IMR-90 (cell line): Measurements from ENCODE around the gene AANAT. TPM values are rescaled to one million over a fixed set of nuclear protein-coding genes. Genes with fewer than 3 reads are reported as not detected.

Experiments
- ATAC-seq: fragments of 200-7000 bp; cut with Tn5 transposase; 2 replicates; pipeline ENCODE4 v1.9.1; 2020; ENCODE audit warnings: low read depth, mild to moderate bottlenecking, moderate library complexity
- BruUV-seq: library from RNA; stranded (reverse); fragments of 400-500 nt; replicated peaks from 2 replicates; lab custom pipeline; 2021; lab: Mats Ljungman, UMichigan
- CTCF ChIA-PET: fragments of 300-600 bp; formaldehyde crosslinking; extraction: SDS; loops from one replicate; lab custom pipeline; 2021; ENCODE audit warnings: antibody characterized with exemption; lab: Yijun Ruan, JAX
- POLR2A ChIA-PET: fragments of 300-600 bp; sonication (Branson Sonifier 250); formaldehyde crosslinking; loops from one replicate; lab custom pipeline; 2022; ENCODE audit warnings: antibody characterized with exemption; ENCODE audit not compliant: unreplicated experiment; lab: Charles Lee
- DNase-seq: peaks from one replicate; pipeline ENCODE4 v3.0.0; 2013
- H2AFZ ChIP-seq: replicated peaks from 2 replicates; pipeline ENCODE3; 2013; ENCODE audit warnings: low read length, mild to moderate bottlenecking; ENCODE audit not compliant: poor library complexity
- H2AK5ac ChIP-seq: 2 replicates; pipeline ENCODE4 v1.6.1; 2013; ENCODE audit warnings: low read depth, low read length, inconsistent platforms
- H2AK9ac ChIP-seq: replicated peaks from 2 replicates; pipeline ENCODE3; 2013; ENCODE audit warnings: mild to moderate bottlenecking, low read depth, low read length, moderate library complexity; ENCODE audit not compliant: poor library complexity
- H2BK120ac ChIP-seq: 2 replicates; pipeline ENCODE4 v1.6.1; 2013; ENCODE audit warnings: low read depth, low read length, inconsistent platforms
- H2BK15ac ChIP-seq: 3 replicates; pipeline ENCODE4 v1.6.1; 2013; ENCODE audit warnings: low read depth, low read length, inconsistent platforms
- H2BK20ac ChIP-seq: 2 replicates; pipeline ENCODE4 v1.6.1; 2013; ENCODE audit warnings: low read depth, mild to moderate bottlenecking, inconsistent platforms, low read length, moderate library complexity
- H2BK5ac ChIP-seq: 2 replicates; pipeline ENCODE4 v1.6.1; 2013; ENCODE audit warnings: mild to moderate bottlenecking, low read depth, low read length, inconsistent platforms; ENCODE audit not compliant: poor library complexity, severe bottlenecking
- H3K14ac ChIP-seq: replicated peaks from 2 replicates; pipeline ENCODE4 v1.6.1; 2013; ENCODE audit warnings: low read depth, low read length, inconsistent platforms
- H3K18ac ChIP-seq: 2 replicates; pipeline ENCODE4 v1.6.1; 2013; ENCODE audit warnings: low read depth, low read length, control low read depth
- H3K23ac ChIP-seq: 2 replicates; pipeline ENCODE4 v1.6.1; 2013; ENCODE audit warnings: low read depth, low read length, inconsistent platforms
- H3K27ac ChIP-seq: 2 replicates; pipeline ENCODE4 v1.5.1; 2013; ENCODE audit warnings: mild to moderate bottlenecking, control low read depth, low read length; ENCODE audit not compliant: insufficient read depth
- H3K27me3 ChIP-seq: 2 replicates; pipeline ENCODE4 v1.6.1; 2013; ENCODE audit warnings: low read length; ENCODE audit not compliant: control insufficient read depth, insufficient read depth
- H3K36me3 ChIP-seq: 2 replicates; pipeline ENCODE4 v1.6.1; 2013; ENCODE audit warnings: low read length, mixed read lengths; ENCODE audit not compliant: control insufficient read depth, insufficient read depth
- H3K4ac ChIP-seq: 2 replicates; pipeline ENCODE4 v1.6.1; 2013; ENCODE audit warnings: low read depth, low read length, inconsistent platforms
- H3K4me1 ChIP-seq: 2 replicates; pipeline ENCODE4 v1.6.1; 2013; ENCODE audit warnings: low read length, mixed read lengths; ENCODE audit not compliant: control insufficient read depth, insufficient read depth
- H3K4me2 ChIP-seq: 2 replicates; pipeline ENCODE4 v1.6.1; 2013; ENCODE audit warnings: low read depth, mild to moderate bottlenecking, control low read depth, low read length, moderate library complexity
- H3K4me3 ChIP-seq: 2 replicates; pipeline ENCODE4 v1.5.1; 2013; ENCODE audit warnings: low read depth, mild to moderate bottlenecking, control low read depth, low read length, moderate library complexity; ENCODE audit not compliant: insufficient read depth
- H3K56ac ChIP-seq: 2 replicates; pipeline ENCODE4 v1.6.1; 2013; ENCODE audit warnings: low read length, inconsistent platforms; ENCODE audit not compliant: insufficient read depth; ENCODE audit errors: extremely low read depth
- H3K79me1 ChIP-seq, 2 experiments: 2 replicates each; pipeline ENCODE4 v1.6.1; 2013; ENCODE audit warnings: low read length in 2 of 2, inconsistent platforms in 1 of 2, low read depth in 1 of 2
- H3K9ac ChIP-seq: 2 replicates; pipeline ENCODE4 v1.6.1; 2013; ENCODE audit warnings: low read depth, low read length, control low read depth
- H3K9me1 ChIP-seq: 2 replicates; pipeline ENCODE4 v1.6.1; 2013; ENCODE audit warnings: low read length, inconsistent platforms; ENCODE audit not compliant: insufficient read depth
- H3K9me3 ChIP-seq: 2 replicates; pipeline ENCODE4 v1.6.1; 2013; ENCODE audit warnings: low read length; ENCODE audit not compliant: control insufficient read depth, insufficient read depth
- H4K20me1 ChIP-seq: 2 replicates; pipeline ENCODE4 v1.6.1; 2013; ENCODE audit warnings: low read length, inconsistent platforms; ENCODE audit not compliant: insufficient read depth
- H4K5ac ChIP-seq: 2 replicates; pipeline ENCODE4 v1.6.1; 2013; ENCODE audit warnings: mild to moderate bottlenecking, low read depth, low read length, control low read depth
- H4K8ac ChIP-seq, 2 experiments: 2 replicates each; pipeline ENCODE4 v1.6.1; 2013; ENCODE audit warnings: low read depth in 2 of 2, low read length in 2 of 2, control low read depth in 1 of 2, inconsistent platforms in 1 of 2
- H4K91ac ChIP-seq: 2 replicates; pipeline ENCODE4 v1.6.1; 2013; ENCODE audit warnings: low read depth, low read length, inconsistent platforms; ENCODE audit not compliant: insufficient read depth
- CTCF ChIP-seq: conservative IDR thresholded peaks from 2 replicates; pipeline ENCODE4 v1.5.1; 2012; ENCODE audit warnings: mild to moderate bottlenecking, low read depth, low read length, improper control_type of control experiment
- ELK1 ChIP-seq: fragments of 150-350 bp; IDR thresholded peaks from 2 replicates; pipeline ENCODE4 v1.6.1; 2016; ENCODE audit warnings: low read depth, mild to moderate bottlenecking, low read length, moderate library complexity, borderline replicate concordance
- RAD21 ChIP-seq: IDR thresholded peaks from 2 replicates; pipeline ENCODE4 v1.6.1; 2012; ENCODE audit warnings: low read length, improper control_type of control experiment
- WGBS, 2 experiments: methylation state at CpG; one replicate each; pipeline versions ENCODE4 v1.1.5 to v1.1.7; 2013; ENCODE audit warnings: missing lambda C conversion rate in 2 of 2; ENCODE audit not compliant: insufficient read length in 1 of 2; ENCODE audit errors: extremely low coverage in 2 of 2; 5-methylcytosine and 5-hydroxymethylcytosine counted together
- dilution Hi-C: fragments of 300-500 bp; cut with HindIII; formaldehyde crosslinking; loops from one replicate; pipeline ENCODE4 v1.14.3; 2018; ENCODE audit warnings: low sequenced_read_pairs; ENCODE audit not compliant: unreplicated experiment
- in situ Hi-C: fragments of 300-500 bp; cut with MboI; formaldehyde crosslinking; loops from 3 replicates; pipeline ENCODE4 v1.14.3; 2019; ENCODE audit warnings: low sequenced_read_pairs, inconsistent platforms, mixed read lengths
- intact Hi-C: fragments of 100-400 bp; cut with micrococcal nuclease; formaldehyde crosslinking; loops from 2 replicates; pipeline ENCODE4 v1.10.0; 2022
- polyA plus RNA-seq, 3 experiments: library from polyadenylated mRNA; depleted of rRNA; stranded (reverse); fragments of >200 nt; gene quantifications; 2 replicates each; pipeline ENCODE4 v1.2.3, GENCODE V29; 2012; ENCODE audit warnings: low replicate concordance in 1 of 3
- total RNA-seq: library from RNA; depleted of rRNA; stranded (reverse); fragments of >200 nt; gene quantifications from 2 replicates; pipeline ENCODE4 v1.2.3, GENCODE V29; 2012

AANAT gene
- total and polyA plus RNA-seq, 2 of the 4 experiments (the other 2 are of a cell fraction) = 0.21 TPM; not detected in 1

GRCh38 chr17:76467809-76468633, 618 bp downstream of the AANAT start:
- Histone ChIP-seq H2AK5ac (no peak overlapping the region), H3K27ac (no peak overlapping the region), H2BK5ac (no peak overlapping the region), H3K18ac (no peak overlapping the region), H2BK15ac (no peak overlapping the region), H3K27me3 (0 out of 2 replicates have a peak, but pooled peaks cover 5% of the 10 kb centered on the region), H3K4me1 (peaks cover 2% of the 10 kb centered on the region; the same call in 1 of the 2 replicates), H4K91ac (no peak overlapping the region), H2BK120ac (no peak overlapping the region), H2AK9ac (peak overlapping the region; percentile 19), H3K9me3 (no peaks in the 10 kb centered on the region), H3K4me2 (no peak overlapping the region), H4K5ac (no peak overlapping the region), H2AFZ (no peak overlapping the region), H3K4me3 (no peak overlapping the region), H4K8ac (no peak overlapping the region), H3K4ac (no peak overlapping the region), H3K14ac (no peak overlapping the region), H3K56ac (no peak overlapping the region), H3K9ac (no peak overlapping the region), H2BK20ac (no peak overlapping the region), H3K23ac (no peak overlapping the region), H3K9me1 (no peaks in the 10 kb centered on the region), H3K36me3 (no peaks in the 10 kb centered on the region; the same call in 1 of the 2 replicates), H3K79me1 (no peaks in the 10 kb centered on the region), H4K20me1 (no peaks in the 10 kb centered on the region)
- no CpG with 5 or more reads among the region's 8 CpGs for WGBS, 2 experiments
- dilution Hi-C loops = no loop called here
- no peak for DNase-seq
- intact Hi-C loops = no loop called here
- in situ Hi-C loops = loop anchor here (5.0 kb wide), 1 partner anchor 39 kb away; no protein-coding TSS in a partner anchor
- POLR2A ChIA-PET = no interaction called here
- BruUV-seq = no TSS peak
- no peak for ATAC-seq
- CTCF ChIA-PET = no interaction called here
- TF ChIP-seq CTCF = no peak
- TF ChIP-seq RAD21 = no peak
- TF ChIP-seq ELK1 = no peak
